OCI-LY7 (cell line): ENCODE measurements around the gene KCNA1.

Experiments used
- CTCF ChIP-seq: fragments of 200-600 bp; sonication (generic); conservative IDR thresholded peaks from 2 replicates; pipeline ENCODE4 v1.5.1; 2014; ENCODE audit warnings: mild to moderate bottlenecking, antibody characterized with exemption, low read length, moderate library complexity, mixed read lengths
- EZH2phosphoT487 ChIP-seq: fragments of 200-600 bp; sonication (generic); IDR thresholded peaks from 2 replicates; pipeline ENCODE4 v1.6.1; 2018; ENCODE audit warnings: low read depth, borderline replicate concordance, mild to moderate bottlenecking, mixed run types, antibody characterized with exemption, low read length, moderate library complexity, mixed read lengths

GRCh38 chr12:4881266-4882064, 28.2 kb upstream of the KCNA1 start:
- TF ChIP-seq CTCF (no peak), EZH2phosphoT487 (no peak)
